ENCODE measurements around the gene TSPYL2.

Gene TSPYL2

GRCh38 chrX:53126377-53126776 is 44.2 kb downstream of the TSPYL2 start:
- DNase-seq = no peak

- DNase-seq = no peak
These were observed 46.1 kb downstream of the TSPYL2 start for GRCh38 chrX:53128097-53128749.

- no peak for DNase-seq
These were observed 51.2 kb downstream of the TSPYL2 start for GRCh38 chrX:53133400-53133799.

GRCh38 chrX:53135581-53135980 is 53.4 kb downstream of the TSPYL2 start:
- DNase-seq = no peak
